Astrocyte (in vitro differentiated cells and primary cell): ENCODE results near the gene GYG2. TPM values are rescaled to one million over a fixed set of nuclear protein-coding genes. Genes with fewer than 3 reads are reported as not detected.
"Not testable (repeated sequence)": the region's sequence is repeated elsewhere in the genome, so short reads cannot be mapped to it uniquely, and the experiment has no call there.

Experiments
- DNase-seq: peaks from one replicate; pipeline ENCODE4 v3.0.0-alpha.2; 2010; ENCODE audit warnings: low read depth
- FAIRE-seq: peaks from 2 replicates; lab custom pipeline; 2011; peaks lifted over from hg19 to GRCh38; lab: Jason Lieb, UNC
- H2AFZ ChIP-seq: 2 replicates; pipeline ENCODE4 v1.6.0; 2012; ENCODE audit warnings: low read depth, low read length, inconsistent platforms
- H3K27ac ChIP-seq: 2 replicates; pipeline ENCODE4 v1.5.1; 2011; ENCODE audit warnings: low read depth, low read length, inconsistent platforms
- H3K27me3 ChIP-seq: 2 replicates; pipeline ENCODE4 v1.6.0; 2011; ENCODE audit warnings: low read length, inconsistent platforms; ENCODE audit not compliant: insufficient read depth
- H3K36me3 ChIP-seq: 2 replicates; pipeline ENCODE4 v1.5.1; 2011; ENCODE audit warnings: low read length, inconsistent platforms; ENCODE audit not compliant: insufficient read depth
- H3K4me1 ChIP-seq: 2 replicates; pipeline ENCODE4 v1.5.1; 2011; ENCODE audit warnings: low read length, inconsistent platforms; ENCODE audit not compliant: insufficient read depth
- H3K4me2 ChIP-seq: 2 replicates; pipeline ENCODE4 v1.6.0; 2012; ENCODE audit warnings: low read length, inconsistent platforms
- H3K4me3 ChIP-seq: 2 replicates; pipeline ENCODE4 v1.5.1; 2011; ENCODE audit warnings: low read depth, mild to moderate bottlenecking, low read length, inconsistent platforms; ENCODE audit not compliant: insufficient read depth
- H3K79me2 ChIP-seq: 2 replicates; pipeline ENCODE4 v1.6.0; 2012; ENCODE audit warnings: mild to moderate bottlenecking, low read length, inconsistent platforms; ENCODE audit not compliant: insufficient read depth
- H3K9ac ChIP-seq: 2 replicates; pipeline ENCODE4 v1.6.0; 2012; ENCODE audit warnings: mild to moderate bottlenecking, low read length, inconsistent platforms
- H3K9me3 ChIP-seq: 2 replicates; pipeline ENCODE4 v1.5.1; 2012; ENCODE audit warnings: low read depth, mild to moderate bottlenecking, low read length, inconsistent platforms; ENCODE audit not compliant: insufficient read depth
- H4K20me1 ChIP-seq: 2 replicates; pipeline ENCODE4 v1.6.0; 2012; ENCODE audit warnings: low read length, inconsistent platforms; ENCODE audit not compliant: insufficient read depth
- H3K27ac Mint-ChIP-seq: one replicate; pipeline ENCODE4 v1.8.0; 2021; ENCODE audit warnings: mild to moderate bottlenecking, mixed read lengths; ENCODE audit not compliant: unreplicated experiment
- H3K27me3 Mint-ChIP-seq: one replicate; pipeline ENCODE4 v1.8.0; 2021; ENCODE audit warnings: low read depth, mixed read lengths; ENCODE audit not compliant: unreplicated experiment
- H3K36me3 Mint-ChIP-seq: one replicate; pipeline ENCODE4 v1.8.0; 2021; ENCODE audit warnings: low read depth, mixed read lengths; ENCODE audit not compliant: unreplicated experiment
- H3K4me1 Mint-ChIP-seq: one replicate; pipeline ENCODE4 v1.8.0; 2021; ENCODE audit warnings: low read depth, mixed read lengths; ENCODE audit not compliant: unreplicated experiment
- H3K4me3 Mint-ChIP-seq: one replicate; pipeline ENCODE4 v1.8.0; 2021; ENCODE audit warnings: mild to moderate bottlenecking, moderate library complexity, mixed read lengths; ENCODE audit not compliant: unreplicated experiment
- H3K9me3 Mint-ChIP-seq: one replicate; pipeline ENCODE4 v1.8.0; 2021; ENCODE audit warnings: mild to moderate bottlenecking, mixed read lengths; ENCODE audit not compliant: unreplicated experiment
- EZH2 ChIP-seq: IDR thresholded peaks from 2 replicates; pipeline ENCODE4 v1.6.1; 2012; ENCODE audit warnings: mild to moderate bottlenecking, low read length, inconsistent platforms; ENCODE audit not compliant: insufficient read depth
- total RNA-seq: library from RNA; stranded (reverse); gene quantifications from 2 replicates; pipeline ENCODE4 v1.2.1, GENCODE V29; 2021
- TF ChIP-seq, protein P1 (sequence below): IDR thresholded peaks from 2 replicates; pipeline ENCODE4 v1.5.1; 2011; ENCODE audit warnings: low read depth, mild to moderate bottlenecking, inconsistent platforms, low read length, moderate library complexity; ENCODE audit not compliant: insufficient read depth

GYG2 gene
- total RNA-seq, 1 donor from 2014 or later, result 15.5 TPM

- no peak for TF ChIP-seq EZH2
- TF ChIP-seq, protein P1, sequence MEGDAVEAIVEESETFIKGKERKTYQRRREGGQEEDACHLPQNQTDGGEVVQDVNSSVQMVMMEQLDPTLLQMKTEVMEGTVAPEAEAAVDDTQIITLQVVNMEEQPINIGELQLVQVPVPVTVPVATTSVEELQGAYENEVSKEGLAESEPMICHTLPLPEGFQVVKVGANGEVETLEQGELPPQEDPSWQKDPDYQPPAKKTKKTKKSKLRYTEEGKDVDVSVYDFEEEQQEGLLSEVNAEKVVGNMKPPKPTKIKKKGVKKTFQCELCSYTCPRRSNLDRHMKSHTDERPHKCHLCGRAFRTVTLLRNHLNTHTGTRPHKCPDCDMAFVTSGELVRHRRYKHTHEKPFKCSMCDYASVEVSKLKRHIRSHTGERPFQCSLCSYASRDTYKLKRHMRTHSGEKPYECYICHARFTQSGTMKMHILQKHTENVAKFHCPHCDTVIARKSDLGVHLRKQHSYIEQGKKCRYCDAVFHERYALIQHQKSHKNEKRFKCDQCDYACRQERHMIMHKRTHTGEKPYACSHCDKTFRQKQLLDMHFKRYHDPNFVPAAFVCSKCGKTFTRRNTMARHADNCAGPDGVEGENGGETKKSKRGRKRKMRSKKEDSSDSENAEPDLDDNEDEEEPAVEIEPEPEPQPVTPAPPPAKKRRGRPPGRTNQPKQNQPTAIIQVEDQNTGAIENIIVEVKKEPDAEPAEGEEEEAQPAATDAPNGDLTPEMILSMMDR, result no peak
- H3K4me2 ChIP-seq, result no peak overlapping the region
- H3K36me3 ChIP-seq, result no peaks in the 10 kb centered on the region
- H3K4me1 ChIP-seq, result no peaks in the 10 kb centered on the region
- no peaks in the 10 kb centered on the region for H4K20me1 ChIP-seq
- no peak overlapping the region for H3K4me3 ChIP-seq
- H2AFZ ChIP-seq, result no peak overlapping the region
- H3K9me3 ChIP-seq, result no peaks in the 10 kb centered on the region
- H3K36me3 Mint-ChIP-seq, result peaks cover 3% of the 10 kb centered on the region
- no peak overlapping the region for H3K9ac ChIP-seq
- H3K79me2 ChIP-seq, result no peaks in the 10 kb centered on the region
- no peaks in the 10 kb centered on the region for H3K4me1 Mint-ChIP-seq
- no peak overlapping the region for H3K4me3 Mint-ChIP-seq
- H3K27ac Mint-ChIP-seq, result no peak overlapping the region
- no peaks in the 10 kb centered on the region for H3K27me3 Mint-ChIP-seq
- no peaks in the 10 kb centered on the region for H3K27me3 ChIP-seq
- DNase-seq (no peak), FAIRE-seq (peak; percentile 78)
- H3K27ac ChIP-seq, result no peak overlapping the region
- no peaks in the 10 kb centered on the region for H3K9me3 Mint-ChIP-seq
Observed at GRCh38 chrX:2921193-2921592, 92.5 kb downstream of the GYG2 start.

DNA sequence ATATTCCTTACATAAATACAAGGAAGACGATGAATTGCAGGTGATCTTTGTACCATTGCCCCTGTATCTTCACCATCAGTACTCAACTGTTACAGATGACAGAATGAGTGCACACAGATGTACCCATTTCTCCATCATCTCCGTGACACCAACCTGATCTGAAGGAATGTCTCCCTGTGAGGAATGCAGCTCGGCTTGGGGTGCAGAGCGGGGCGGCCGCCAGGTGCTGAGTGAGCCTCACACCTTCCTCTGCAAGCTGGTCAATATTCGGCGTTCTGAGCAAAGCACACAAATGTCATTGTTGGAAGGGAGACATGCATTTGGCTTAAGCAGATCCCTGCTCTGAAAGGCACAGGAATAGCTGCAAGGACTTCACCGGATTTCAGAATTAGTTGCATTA lies 93.0 kb downstream of the GYG2 start:
- Mint-ChIP-seq H3K9me3 (no peaks in the 10 kb centered on the region), H3K4me3 (no peak overlapping the region), H3K36me3 (peaks cover 3% of the 10 kb centered on the region), H3K27me3 (no peaks in the 10 kb centered on the region), H3K27ac (no peak overlapping the region), H3K4me1 (no peaks in the 10 kb centered on the region)
- Histone ChIP-seq H3K27ac (no peak overlapping the region), H3K4me3 (no peak overlapping the region), H3K79me2 (no peaks in the 10 kb centered on the region), H4K20me1 (no peaks in the 10 kb centered on the region), H3K4me2 (no peak overlapping the region), H3K4me1 (no peaks in the 10 kb centered on the region), H3K9ac (no peak overlapping the region), H3K9me3 (no peaks in the 10 kb centered on the region), H2AFZ (no peak overlapping the region), H3K36me3 (no peaks in the 10 kb centered on the region), H3K27me3 (no peaks in the 10 kb centered on the region)
- TF ChIP-seq, protein P1, result no peak
- TF ChIP-seq EZH2, result no peak
- DNase-seq, result no peak
- FAIRE-seq, result no peak

DNA sequence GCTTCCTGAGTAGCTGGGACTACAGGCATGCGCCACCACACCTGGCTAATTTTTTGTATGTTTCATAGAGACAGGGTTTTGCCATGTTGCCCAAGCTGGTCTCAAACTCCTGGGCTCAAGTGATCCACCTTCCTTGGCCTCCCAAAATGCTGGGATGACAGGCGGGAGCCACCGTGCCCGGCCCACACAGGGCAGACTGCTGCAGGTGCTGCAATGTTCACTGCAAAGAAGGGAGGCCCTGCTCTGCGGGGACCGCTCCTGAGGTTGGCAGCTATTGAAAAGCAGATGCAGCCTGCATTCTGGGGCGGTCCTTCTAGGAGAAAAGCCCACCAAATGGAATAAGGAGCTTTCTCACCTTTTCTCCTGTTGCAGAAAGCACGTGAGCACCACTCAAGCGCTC lies 95.4 kb downstream of the GYG2 start:
- no peak overlapping the region for H3K9ac ChIP-seq
- FAIRE-seq (no peak), DNase-seq (no peak)
- no peak overlapping the region for H2AFZ ChIP-seq
- H4K20me1 ChIP-seq, result no peaks in the 10 kb centered on the region
- no peaks in the 10 kb centered on the region for H3K9me3 ChIP-seq
- Mint-ChIP-seq H3K27ac (no peak overlapping the region), H3K4me3 (no peak overlapping the region), H3K9me3 (no peaks in the 10 kb centered on the region), H3K36me3 (peaks cover 3% of the 10 kb centered on the region), H3K27me3 (no peaks in the 10 kb centered on the region), H3K4me1 (no peaks in the 10 kb centered on the region)
- H3K4me3 ChIP-seq, result no peak overlapping the region
- H3K36me3 ChIP-seq, result no peaks in the 10 kb centered on the region
- TF ChIP-seq, protein P1, result no peak
- TF ChIP-seq EZH2, result no peak
- no peak overlapping the region for H3K27ac ChIP-seq
- H3K79me2 ChIP-seq, result no peaks in the 10 kb centered on the region
- H3K4me1 ChIP-seq, result no peaks in the 10 kb centered on the region
- no peaks in the 10 kb centered on the region for H3K27me3 ChIP-seq
- no peak overlapping the region for H3K4me2 ChIP-seq

GRCh38 chrX:2926255-2926654 lies 97.5 kb downstream of the GYG2 start:
- not testable (repeated sequence) for H3K79me2 ChIP-seq, H3K9me3 Mint-ChIP-seq, H3K4me1 ChIP-seq, FAIRE-seq, H3K4me1 Mint-ChIP-seq, H3K36me3 Mint-ChIP-seq, H3K4me2 ChIP-seq, DNase-seq, H3K9me3 ChIP-seq, H3K27ac ChIP-seq, H2AFZ ChIP-seq, H3K27me3 Mint-ChIP-seq, H3K4me3 ChIP-seq, H3K27ac Mint-ChIP-seq, H3K9ac ChIP-seq, H3K4me3 Mint-ChIP-seq, H3K36me3 ChIP-seq, H4K20me1 ChIP-seq, H3K27me3 ChIP-seq
